Activated gamma-delta T cell treated with Interleukin-2 at 50 U/mL for 16 hours (primary cell): Measurements from ENCODE around the gene GNAI3.
A peak's percentile ranks its signal among the peaks of the same experiment; 100 is the strongest.

Experiments
- DNase-seq: peaks from one replicate; pipeline ENCODE4 v3.0.0-alpha.2; 2020

GNAI3 gene

GRCh38 chr1:109603229-109603628 lies 54.8 kb downstream of the GNAI3 start:
- no peak for DNase-seq

DNA sequence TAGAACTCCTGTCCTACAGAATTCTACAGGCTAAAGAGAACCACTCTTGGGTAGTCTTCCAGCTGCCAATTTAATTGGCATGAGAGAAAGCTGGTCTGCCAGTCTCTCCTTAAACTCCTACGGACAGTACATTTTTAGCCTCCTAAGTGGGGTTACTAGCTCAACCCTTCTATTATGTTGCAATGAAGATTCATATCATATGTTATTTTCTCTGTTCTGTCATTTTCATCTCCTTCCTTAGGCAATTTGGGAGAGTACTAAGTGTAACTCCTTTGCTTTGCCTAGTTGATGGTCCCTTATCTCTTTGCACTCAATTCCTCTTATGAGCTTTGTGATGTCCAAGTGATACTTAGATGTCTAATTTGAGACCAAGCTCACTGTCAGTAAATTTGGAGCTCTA lies 57.0 kb downstream of the GNAI3 start:
- no peak for DNase-seq

- no peak for DNase-seq
These were observed 61.5 kb downstream of the GNAI3 start for GRCh38 chr1:109609881-109610280.

DNA sequence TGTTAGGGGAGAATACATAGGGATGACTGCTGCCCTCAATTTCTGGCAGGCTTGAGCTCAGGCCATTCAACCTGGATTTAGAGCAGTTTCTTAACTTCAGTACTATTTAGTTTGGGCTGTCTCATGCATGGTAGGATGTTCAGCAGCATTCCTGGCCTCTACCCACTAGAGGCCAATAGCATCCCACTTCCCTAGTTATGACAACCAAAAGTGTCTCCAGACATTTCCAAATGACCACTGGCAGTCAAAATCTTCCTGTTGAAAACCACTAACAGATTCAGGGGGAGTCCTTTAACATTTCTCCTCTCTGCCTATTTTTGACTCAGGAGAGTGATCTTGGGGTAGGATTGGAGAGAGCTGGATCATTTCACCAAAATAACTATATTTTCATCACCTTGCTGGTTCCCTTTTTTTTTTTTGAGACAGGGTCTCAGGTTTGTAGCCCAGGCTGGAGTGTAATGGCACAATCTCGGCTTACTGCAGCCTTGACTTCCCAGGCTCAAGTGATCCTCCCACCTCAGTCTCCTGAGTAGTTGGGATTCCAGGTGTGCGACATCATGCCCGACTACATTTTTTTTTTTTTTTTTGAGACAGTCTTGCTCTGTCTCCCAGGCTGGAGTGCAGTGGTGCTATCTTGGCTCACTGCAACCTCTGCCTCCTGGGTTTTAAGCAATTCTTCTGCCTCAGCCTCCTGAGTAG lies 62.3 kb downstream of the GNAI3 start:
- DNase-seq: no peak

GRCh38 chr1:109611308-109611990 lies 63.0 kb downstream of the GNAI3 start:
- no peak for DNase-seq

- no peak for DNase-seq
These were observed 65.1 kb downstream of the GNAI3 start for GRCh38 chr1:109613361-109614147.

DNA sequence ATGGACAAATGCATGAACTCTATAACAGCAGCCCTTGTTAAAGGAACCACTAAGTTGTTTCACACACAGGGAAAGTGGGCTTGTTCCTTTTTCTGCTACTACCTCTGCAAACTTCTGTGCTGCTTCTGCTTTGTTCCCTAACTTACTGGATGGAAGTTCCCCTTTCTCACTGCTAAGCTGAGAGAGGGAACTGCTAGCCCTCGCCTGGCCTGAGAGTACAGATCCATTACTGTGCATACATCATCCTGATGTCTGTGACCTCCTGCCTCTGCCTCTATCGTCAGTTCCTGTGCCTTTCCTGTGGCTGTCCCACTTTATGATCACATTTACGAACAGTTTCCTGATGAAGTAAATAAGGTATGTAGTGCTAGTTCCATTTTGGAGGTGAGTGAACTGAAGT lies 67.5 kb downstream of the GNAI3 start:
- no peak for DNase-seq

DNA sequence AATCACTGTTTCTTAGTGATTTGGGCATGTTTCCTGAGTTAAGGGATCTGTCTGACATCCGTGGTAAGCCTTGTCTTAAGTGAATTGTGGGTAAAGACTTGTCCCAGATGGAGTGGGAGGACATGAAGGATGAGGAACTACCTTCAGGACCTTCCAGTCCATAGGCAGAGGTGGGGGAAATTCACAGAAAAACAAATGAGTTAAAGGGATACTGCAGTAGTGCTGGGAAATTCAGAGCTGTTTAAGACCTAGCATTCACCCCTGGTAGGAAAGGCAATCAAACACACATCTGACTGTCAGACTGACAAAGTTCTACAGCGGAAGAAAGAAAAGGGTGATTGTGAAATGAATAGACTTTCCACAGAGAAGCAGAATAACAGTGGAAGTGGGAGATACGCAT lies 68.0 kb downstream of the GNAI3 start:
- no peak for DNase-seq

DNA sequence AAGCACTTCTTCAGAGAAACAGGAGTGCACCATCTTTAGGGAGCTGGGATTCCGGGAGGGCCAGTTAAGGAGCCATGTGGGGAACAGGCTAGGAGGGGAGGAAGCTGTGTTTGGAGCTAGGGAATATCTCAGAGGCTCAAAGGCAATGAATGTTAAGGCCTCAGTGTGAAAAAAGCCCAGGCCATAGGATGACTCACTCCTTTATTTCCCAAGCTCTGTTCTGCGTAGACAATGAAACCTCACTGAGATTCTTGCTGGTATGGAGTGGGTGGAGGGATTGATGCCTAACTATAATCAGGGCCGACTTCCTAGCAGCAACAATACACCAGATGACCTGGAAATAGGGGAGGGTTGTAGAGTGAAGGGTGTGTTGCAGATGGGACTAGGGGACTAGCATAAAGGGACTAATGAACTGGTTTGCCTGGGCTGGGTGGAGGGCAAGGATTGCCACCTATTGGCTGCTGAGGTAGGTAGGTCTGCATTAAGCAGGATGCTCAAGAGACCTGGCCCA lies 68.9 kb downstream of the GNAI3 start:
- DNase-seq: no peak

- no peak for DNase-seq
These were observed 70.5 kb downstream of the GNAI3 start for GRCh38 chr1:109618661-109619575.

DNA sequence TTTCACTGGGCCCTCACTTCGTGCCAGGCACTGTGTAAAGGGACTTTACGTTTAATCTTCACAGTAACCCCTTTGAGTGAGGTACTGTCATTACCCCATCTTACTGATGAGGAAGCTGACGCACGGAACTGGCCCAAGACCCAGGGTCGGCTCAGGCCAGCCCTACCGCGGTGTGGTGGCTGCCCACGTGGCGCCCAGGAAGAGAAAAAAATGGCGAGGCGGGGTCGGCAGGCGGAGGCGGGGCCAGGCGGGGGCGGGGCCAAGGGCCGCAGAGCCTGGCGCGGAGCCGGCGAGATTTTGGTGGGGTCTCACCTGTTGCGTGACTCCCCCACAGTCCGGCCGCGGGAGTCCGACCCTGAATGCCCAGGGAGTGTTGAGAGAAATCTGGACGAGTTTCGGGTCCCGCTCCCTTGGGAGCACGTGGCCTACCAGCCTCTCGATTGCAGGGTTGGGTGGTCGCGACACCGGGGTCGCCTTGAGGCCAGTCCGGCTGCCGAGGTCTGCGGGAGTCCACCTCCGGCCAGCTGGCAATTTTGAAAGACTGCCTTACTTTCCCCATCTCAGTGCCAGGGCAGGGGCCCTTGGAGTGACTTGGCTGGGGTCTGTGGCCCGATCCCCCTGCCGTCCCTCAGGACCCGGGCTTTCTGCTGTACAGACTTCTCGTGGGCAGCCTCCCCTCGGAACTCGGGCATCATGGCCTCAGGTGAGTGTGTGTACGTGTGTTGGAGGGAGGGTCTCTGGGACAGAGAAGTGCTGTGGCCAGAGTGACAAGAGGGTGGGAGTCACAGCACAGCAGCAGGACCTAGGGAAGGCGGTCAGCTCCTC lies 71.4 kb downstream of the GNAI3 start, which contains the start of the genes AMPD2 and GNAT2:
Gene AMPD2 (plus strand): TSS at position 262 of the 825 bp plus-strand sequence. CDS start 1,339 bp downstream, outside the sequence.
Gene GNAT2 (minus strand): TSS at position 41 of the 825 bp plus-strand sequence. CDS start 6,746 bp downstream, outside the sequence.
- peak; percentile 64 for DNase-seq

- no peak for DNase-seq
These were observed 72.0 kb downstream of the GNAI3 start for GRCh38 chr1:109620401-109620791.

DNA sequence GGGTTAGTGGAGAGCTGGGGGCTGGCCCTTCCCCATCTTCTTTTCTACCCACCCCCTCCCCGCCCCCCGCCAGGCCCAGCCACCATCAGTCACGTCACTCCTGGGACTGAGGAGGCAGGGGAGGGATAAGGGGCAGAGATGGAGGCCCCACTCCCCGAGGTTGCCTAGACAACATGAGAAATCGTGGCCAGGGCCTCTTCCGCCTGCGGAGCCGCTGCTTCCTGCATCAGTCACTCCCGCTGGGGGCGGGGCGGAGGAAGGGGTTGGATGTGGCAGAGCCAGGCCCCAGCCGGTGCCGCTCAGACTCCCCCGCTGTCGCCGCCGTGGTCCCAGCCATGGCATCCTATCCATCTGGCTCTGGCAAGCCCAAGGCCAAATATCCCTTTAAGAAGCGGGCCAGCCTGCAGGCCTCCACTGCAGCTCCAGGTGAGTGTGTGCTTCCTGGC lies 72.4 kb downstream of the GNAI3 start:
- DNase-seq: peak; percentile 96

DNA sequence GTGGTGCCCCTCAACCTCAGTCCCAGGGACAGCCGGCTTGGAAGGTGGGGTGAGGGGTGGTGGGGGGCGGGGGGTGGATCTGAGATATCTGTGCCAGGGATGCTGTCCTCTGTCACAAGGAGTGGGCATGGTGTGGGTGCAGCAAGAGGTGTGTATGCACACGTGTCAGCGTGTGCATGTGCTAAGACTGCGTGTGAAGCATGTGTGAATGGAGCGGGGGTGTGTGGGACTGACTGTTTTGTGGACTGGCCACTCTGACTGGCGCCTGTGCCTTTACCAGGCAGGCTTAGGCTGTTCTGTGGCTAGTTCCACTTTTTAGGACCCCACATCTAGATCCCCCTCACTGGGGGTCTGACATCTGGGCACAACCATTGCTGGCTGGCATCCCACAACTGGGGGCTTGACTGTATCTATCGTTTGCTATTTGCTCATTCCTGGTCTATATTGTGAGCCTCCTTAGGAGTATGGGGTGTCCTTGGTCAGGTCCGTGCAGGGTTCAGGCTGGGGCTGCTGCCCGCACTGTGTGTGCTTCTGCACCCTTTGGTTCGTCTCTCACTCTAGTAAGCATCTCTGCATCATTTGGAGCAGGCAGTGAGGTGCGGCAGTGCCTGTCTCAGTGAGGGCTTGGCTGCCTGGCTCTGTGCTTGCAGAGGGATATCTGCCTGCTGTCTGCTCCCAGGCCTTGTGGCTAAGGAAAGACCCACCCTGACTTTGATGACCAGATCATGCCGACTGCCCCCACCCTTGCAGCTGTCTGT lies 73.1 kb downstream of the GNAI3 start:
- no peak for DNase-seq

GRCh38 chr1:109622137-109622892 lies 73.9 kb downstream of the GNAI3 start:
- no peak for DNase-seq

- no peak for DNase-seq
These were observed 74.5 kb downstream of the GNAI3 start for GRCh38 chr1:109622895-109623294.

DNA sequence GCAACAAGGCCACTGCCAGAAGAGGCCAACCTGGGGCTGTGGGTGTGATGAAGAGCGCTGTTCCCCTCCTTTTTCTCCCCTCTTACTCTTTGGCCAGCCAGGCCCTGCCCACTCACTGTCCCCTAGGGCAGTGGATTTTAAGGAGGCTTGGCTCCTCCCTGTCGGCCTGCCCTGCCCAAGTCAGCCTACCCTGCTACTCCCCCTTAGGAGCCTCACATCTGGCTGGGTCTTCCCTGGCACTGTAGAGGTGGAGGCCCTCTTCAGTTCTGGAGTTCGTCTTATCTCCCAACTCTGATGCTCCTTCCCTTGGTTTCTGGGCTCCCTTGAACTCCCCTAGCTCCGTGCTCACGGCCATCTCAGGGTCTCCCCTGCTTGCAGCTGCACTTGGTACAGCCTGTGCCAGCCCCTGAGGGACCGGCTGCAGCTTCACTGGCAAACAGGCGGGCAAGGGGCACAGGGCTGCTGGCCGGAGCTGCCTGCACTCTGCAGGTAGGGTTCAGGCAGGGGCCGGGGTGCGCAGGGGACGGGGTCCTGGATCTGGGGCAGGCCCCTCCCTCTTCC lies 75.3 kb downstream of the GNAI3 start:
- DNase-seq: no peak

DNA sequence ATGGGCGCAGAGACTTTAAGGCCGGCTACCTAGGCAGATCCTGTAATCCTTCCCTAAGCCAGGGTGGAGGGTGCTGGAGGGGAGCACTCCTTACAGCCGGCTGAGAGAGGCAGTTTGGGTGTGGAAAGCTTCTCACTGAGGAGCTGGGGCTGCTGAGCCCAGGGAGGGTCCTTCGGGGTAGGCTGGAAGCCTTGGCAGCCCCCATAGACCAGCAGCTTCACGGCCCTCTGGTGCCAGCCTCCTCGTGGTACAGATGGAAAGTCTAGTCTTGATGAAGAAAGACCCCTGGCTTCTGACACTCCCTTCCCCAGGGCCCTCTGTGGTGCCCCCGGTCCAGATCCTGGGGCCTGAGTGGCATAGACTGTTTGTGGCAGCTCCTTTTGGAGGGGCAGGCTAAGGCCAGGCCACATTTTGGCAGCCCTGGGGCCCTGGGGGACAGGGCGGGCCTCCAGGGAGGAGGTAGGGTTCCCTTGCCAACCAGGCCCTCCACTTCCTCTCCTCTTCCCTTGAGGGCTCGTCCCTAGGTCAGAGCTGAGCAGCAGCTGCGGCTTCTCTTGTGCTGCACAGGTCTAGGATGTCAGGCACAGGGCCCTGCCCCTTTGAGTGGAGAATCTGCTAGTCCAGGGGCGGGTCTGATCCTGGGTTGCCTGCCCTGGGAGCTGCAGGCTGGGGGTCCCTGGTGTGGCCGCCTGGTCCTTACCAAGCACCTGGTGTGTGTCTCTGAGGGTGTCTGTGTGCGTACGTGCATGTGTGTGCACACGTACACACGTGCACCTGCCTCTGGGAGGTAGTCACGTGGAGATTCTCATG lies 76.0 kb downstream of the GNAI3 start:
- no peak for DNase-seq
